Omental fat pad (tissue), 4 donors: ENCODE data around the gene NAP1L5. TPM values are rescaled to one million over a fixed set of nuclear protein-coding genes. Genes with fewer than 3 reads are reported as not detected.

Experiments
- ATAC-seq: fragments of 150-250 bp; one replicate; pipeline ENCODE4 v1.9.1; 2016; ENCODE audit warnings: mild to moderate bottlenecking, moderate library complexity; ENCODE audit not compliant: low FRiP score
- DNase-seq: peaks from one replicate; pipeline ENCODE4 v3.0.0-alpha.2; 2019; ENCODE audit warnings: low spot score
- CTCF ChIP-seq, 3 donors: fragments of 450-650 bp; IDR thresholded peaks; one replicate each; pipeline ENCODE4 v1.5.1; 2016 to 2017; ENCODE audit warnings: antibody characterized with exemption in 3 of 3, mild to moderate bottlenecking in 3 of 3, moderate library complexity in 2 of 3
- total RNA-seq, 4 donors: library from RNA; depleted of rRNA; stranded (reverse); fragments of >200 nt; gene quantifications; one replicate each; pipeline ENCODE4 v1.1.0, GENCODE V29; 2016

NAP1L5 gene
- total RNA-seq, 4 donors from 2014 or later: 6.8 to 13.7 (median 8.3) TPM

DNA sequence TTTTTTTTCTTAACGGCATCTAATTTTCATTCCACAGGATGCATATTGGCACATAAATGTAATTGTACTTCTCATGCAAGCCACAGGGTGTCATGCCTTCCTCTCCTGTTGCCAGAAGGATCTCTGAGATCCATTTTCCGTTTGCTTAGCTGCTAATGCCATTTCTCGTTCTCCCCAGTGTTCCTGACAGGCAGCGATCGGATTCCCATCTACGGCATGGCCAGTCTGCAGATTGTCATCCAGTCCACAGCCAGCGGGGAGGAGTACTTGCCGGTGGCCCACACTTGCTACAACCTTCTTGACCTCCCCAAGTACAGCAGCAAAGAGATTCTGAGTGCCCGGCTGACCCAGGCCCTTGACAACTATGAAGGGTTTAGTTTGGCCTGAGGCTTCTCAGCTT lies 8.9 kb upstream of the NAP1L5 start:
- DNase-seq (no peak), ATAC-seq (peak; percentile 54)
- no peak for TF ChIP-seq CTCF (IDR thresholded peaks at IDR 0.05)

- DNase-seq: no peak
- no peak for ATAC-seq
Observed at GRCh38 chr4:88705805-88706492, 8.3 kb upstream of the NAP1L5 start.

GRCh38 chr4:88705223-88705622 lies 7.6 kb upstream of the NAP1L5 start:
- TF ChIP-seq CTCF (IDR thresholded peaks at IDR 0.05): no peak
- DNase-seq (no peak), ATAC-seq (no peak)

More at GRCh38 chr4:88705805-88706492, 8.3 kb upstream of the NAP1L5 start:
- no peak for TF ChIP-seq CTCF (IDR thresholded peaks at IDR 0.05)

DNA sequence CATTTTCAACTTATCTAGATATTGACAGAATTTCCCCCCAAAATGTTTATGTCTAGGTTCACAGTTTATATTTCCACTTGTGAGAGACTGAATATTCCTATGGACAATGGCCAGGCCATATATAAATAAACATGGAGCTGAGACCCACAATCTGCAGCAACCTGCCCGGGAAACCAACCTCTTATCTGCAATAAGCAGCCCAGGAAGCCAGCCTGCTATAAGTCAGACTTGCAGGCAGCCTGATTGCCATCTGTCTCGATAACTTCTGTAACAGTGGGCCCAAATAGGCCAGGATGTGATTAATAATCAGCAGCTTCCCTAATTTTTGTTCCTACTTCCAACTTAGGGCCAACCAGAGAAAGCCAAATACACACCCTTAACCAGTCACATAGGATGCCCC lies 5.2 kb upstream of the NAP1L5 start:
- ATAC-seq (no peak), DNase-seq (no peak)
- TF ChIP-seq CTCF (IDR thresholded peaks at IDR 0.05): no peak

- no peak for DNase-seq
- no peak for ATAC-seq
- no peak for TF ChIP-seq CTCF (IDR thresholded peaks at IDR 0.05)
Observed at GRCh38 chr4:88698519-88698918, 890 bp upstream of the NAP1L5 start.

- ATAC-seq (peak; percentile 49), DNase-seq (no peak)
- no peak for TF ChIP-seq CTCF (IDR thresholded peaks at IDR 0.05)
Observed at GRCh38 chr4:88697141-88697540, 488 bp downstream of the NAP1L5 start.

DNA sequence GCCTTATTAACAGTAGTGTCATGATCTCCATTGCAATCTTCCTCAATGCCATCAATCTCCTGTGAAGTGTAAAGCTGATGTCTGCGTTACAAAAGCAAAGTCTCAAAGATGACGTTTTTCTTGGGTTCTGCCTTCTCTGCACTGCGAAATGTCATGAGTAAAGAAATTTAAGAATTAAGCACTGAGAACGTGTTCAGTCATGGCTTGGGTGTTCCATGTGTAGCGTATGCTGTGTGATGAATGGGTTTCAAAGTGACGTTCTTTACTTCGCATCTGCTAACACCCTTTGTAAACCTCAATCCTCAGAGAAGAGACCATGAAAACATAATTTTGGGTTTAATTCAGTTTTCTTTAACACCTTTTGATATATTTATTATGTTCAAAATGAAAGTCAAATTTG lies 999 bp downstream of the NAP1L5 start:
- DNase-seq (no peak), ATAC-seq (peak; percentile 40)
- TF ChIP-seq CTCF (IDR thresholded peaks at IDR 0.05): no peak
